ENCODE data around the gene TFEC.

TFEC gene

GRCh38 chr7:115910541-115911164, 119.9 kb downstream of the TFEC start:
- H3K27ac ChIP-seq, result no peak overlapping the region
- H3K4me3 ChIP-seq, result no peak overlapping the region
- TF ChIP-seq CTCF (IDR thresholded peaks at IDR 0.05), result peak; percentile 29
- no peak for DNase-seq (ENCODE audit: low spot score)

GRCh38 chr7:115906731-115907130, 123.8 kb downstream of the TFEC start:
- DNase-seq (ENCODE audit: low spot score), result no peak
- TF ChIP-seq CTCF (IDR thresholded peaks at IDR 0.05), result no peak
- Histone ChIP-seq H3K4me3 (no peak overlapping the region), H3K27ac (no peak overlapping the region)

GRCh38 chr7:115889669-115889984, 140.9 kb downstream of the TFEC start:
- no peak for DNase-seq (ENCODE audit: low spot score)
- no peak overlapping the region for H3K4me3 ChIP-seq
- no peak for TF ChIP-seq CTCF (IDR thresholded peaks at IDR 0.05)
- H3K27ac ChIP-seq, result no peak overlapping the region

DNA sequence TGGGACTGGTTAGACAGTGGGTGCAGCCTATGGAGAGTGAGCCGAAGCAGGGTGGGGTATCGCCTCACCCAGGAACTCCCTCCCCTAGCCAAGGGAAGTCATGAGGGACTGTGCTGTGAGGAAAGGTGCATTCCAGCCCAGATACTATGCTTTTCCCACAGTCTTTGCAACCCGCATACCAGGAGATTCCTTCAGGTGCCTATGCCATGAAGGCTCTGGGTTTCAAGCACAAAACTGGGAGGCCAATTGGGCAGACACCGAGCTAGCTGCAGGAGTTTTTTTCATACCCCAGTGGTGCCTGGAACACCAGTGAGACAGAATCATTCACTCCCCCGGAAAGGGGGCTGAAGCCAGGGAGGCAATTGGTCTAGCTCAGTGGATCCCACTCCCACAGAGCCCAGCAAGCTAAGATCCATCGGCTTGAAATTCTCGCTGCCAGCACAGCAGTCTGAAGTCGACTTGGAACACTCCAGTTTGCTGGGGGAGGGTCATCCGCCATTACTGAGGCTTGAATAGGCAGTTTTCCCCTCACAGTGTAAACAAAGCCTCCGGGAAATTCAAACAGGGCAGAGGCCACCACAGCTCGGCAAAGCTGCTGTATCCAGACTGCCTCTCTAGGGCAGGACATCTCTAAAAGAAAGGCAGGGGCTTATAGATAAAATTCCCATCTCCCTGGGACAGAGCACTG, 141.4 kb downstream of the TFEC start:
- Histone ChIP-seq H3K27ac (no peak overlapping the region), H3K4me3 (no peak overlapping the region)
- TF ChIP-seq CTCF (IDR thresholded peaks at IDR 0.05), result no peak
- DNase-seq (ENCODE audit: low spot score), result no peak

DNA sequence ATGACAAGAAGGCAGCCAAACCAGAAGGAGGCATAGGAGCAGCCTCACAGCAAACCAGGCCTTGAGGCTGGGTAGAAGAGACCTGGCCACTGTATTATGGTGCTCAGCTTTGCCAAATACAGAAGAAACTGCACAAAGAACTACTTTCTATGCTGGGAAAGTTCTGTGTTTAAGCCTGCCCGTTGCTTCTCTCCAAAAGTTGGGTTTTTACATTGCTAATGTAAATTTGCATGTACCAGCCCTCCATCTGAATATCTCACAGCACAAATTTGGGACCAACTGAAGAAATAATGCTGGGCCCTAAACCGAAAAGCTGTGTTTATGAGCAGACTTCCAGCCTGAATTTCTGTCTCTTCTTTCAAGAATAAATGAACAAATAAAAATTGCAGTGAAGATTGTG, 145.0 kb downstream of the TFEC start:
- DNase-seq (ENCODE audit: low spot score), result no peak
- H3K4me3 ChIP-seq, result no peak overlapping the region
- H3K27ac ChIP-seq, result no peak overlapping the region
- TF ChIP-seq CTCF (IDR thresholded peaks at IDR 0.05), result no peak

Measured in coronary artery (tissue), 2 donors.